AG10803 (cell line): ENCODE results near the gene NREP.
A peak's percentile ranks its signal among the peaks of the same experiment; 100 is the strongest.

Source experiments
- DNase-seq: peaks from one replicate; pipeline ENCODE4 v3.0.0; 2010; ENCODE audit warnings: low read depth
- H3K4me3 ChIP-seq: 2 replicates; pipeline ENCODE4 v1.5.1; 2011; ENCODE audit warnings: mild to moderate bottlenecking, low read length, control low read depth
- CTCF ChIP-seq: conservative IDR thresholded peaks from 2 replicates; pipeline ENCODE4 v1.5.1; 2011; ENCODE audit warnings: mild to moderate bottlenecking, low read length, control low read depth, inconsistent platforms

NREP gene

GRCh38 chr5:111765613-111766571 is 8.9 kb upstream of the NREP start:
- no peak for TF ChIP-seq CTCF
- H3K4me3 ChIP-seq, result no peak overlapping the region
- no peak for DNase-seq

- no peak for DNase-seq
- no peak overlapping the region for H3K4me3 ChIP-seq
- no peak for TF ChIP-seq CTCF
These were observed 7.0 kb upstream of the NREP start for GRCh38 chr5:111764019-111764418.

- no peak overlapping the region for H3K4me3 ChIP-seq
- DNase-seq, result no peak
- TF ChIP-seq CTCF, result no peak
These were observed 5.9 kb upstream of the NREP start for GRCh38 chr5:111762895-111763294.

GRCh38 chr5:111758284-111758628 is 1.3 kb upstream of the NREP start:
- no peak for DNase-seq
- H3K4me3 ChIP-seq, result peak overlapping the region; percentile 63
- no peak for TF ChIP-seq CTCF

- DNase-seq, result peak; percentile 97
- peak overlapping the region; percentile 73 for H3K4me3 ChIP-seq
- TF ChIP-seq CTCF, result peak; percentile 62
These were observed 625 bp upstream of the NREP start for GRCh38 chr5:111757355-111758283.

GRCh38 chr5:111755942-111756381 is 1.0 kb downstream of the NREP start:
- peak; percentile 70 for DNase-seq
- peak overlapping the region; percentile 73 for H3K4me3 ChIP-seq
- TF ChIP-seq CTCF, result peak; percentile 33; the same call in 1 of the 2 replicates
